Purkinje cell (primary cell): ENCODE measurements around the gene PPOX. TPM values are rescaled to one million over a fixed set of nuclear protein-coding genes. Genes with fewer than 3 reads are reported as not detected.

Source experiments
- polyA plus RNA-seq: library from polyadenylated mRNA; unstranded; fragments of >200 nt; fragmentation: Nextera tagmentation; gene quantifications from 2 replicates; pipeline ENCODE4 v1.2.1, GENCODE V29; 2014

Gene PPOX
- polyA plus RNA-seq = 27.6 and 29.5 TPM in 2 replicates

DNA sequence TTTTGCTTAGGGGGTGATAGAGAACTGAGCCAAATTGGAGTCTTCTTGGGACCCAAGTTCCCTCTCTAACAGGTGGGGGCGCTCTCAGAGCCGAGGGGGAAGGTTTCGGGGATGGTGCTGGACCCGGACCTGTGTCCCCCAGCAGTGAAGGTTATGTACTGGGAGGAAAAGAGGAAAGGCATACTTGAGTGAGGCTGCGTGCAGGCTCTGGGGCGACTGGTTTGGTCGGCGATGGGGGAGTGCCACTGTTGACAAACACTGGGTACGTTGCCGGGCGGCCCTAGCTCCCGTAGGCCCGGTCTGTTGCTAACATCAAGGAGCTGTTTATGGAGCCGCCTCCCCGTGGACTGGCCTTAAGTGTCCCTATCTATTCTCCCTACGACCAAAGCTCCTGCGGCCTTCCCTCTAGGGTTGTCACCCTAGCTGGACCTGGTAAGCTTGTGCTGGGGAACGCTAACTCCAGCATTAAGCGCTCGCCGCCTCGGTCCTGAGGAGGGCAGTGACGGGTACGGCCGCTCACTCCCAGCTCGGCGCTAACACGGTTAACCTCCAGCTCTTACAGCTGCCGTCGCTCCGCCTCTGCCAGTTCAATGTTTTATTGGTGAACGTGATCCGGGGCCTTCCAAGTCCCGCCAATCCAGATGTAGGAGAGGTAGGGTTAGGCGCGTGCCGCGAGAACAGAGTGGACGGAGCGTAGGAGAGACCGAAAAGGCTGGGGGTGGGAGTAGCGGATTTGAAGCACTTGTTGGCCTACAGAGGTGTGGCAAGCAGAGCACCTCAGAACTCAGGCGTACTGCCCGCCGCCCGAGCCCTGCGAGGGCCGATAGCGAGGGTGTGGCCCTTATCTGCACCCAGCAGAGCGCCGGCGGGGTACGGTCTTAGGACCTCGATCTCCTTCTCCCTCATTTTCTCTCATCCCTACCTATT is at the start of gene PPOX:
Gene PPOX (plus strand): TSS at position 685 of the 927 bp plus-strand sequence. CDS start 422 bp downstream, outside the sequence.

DNA sequence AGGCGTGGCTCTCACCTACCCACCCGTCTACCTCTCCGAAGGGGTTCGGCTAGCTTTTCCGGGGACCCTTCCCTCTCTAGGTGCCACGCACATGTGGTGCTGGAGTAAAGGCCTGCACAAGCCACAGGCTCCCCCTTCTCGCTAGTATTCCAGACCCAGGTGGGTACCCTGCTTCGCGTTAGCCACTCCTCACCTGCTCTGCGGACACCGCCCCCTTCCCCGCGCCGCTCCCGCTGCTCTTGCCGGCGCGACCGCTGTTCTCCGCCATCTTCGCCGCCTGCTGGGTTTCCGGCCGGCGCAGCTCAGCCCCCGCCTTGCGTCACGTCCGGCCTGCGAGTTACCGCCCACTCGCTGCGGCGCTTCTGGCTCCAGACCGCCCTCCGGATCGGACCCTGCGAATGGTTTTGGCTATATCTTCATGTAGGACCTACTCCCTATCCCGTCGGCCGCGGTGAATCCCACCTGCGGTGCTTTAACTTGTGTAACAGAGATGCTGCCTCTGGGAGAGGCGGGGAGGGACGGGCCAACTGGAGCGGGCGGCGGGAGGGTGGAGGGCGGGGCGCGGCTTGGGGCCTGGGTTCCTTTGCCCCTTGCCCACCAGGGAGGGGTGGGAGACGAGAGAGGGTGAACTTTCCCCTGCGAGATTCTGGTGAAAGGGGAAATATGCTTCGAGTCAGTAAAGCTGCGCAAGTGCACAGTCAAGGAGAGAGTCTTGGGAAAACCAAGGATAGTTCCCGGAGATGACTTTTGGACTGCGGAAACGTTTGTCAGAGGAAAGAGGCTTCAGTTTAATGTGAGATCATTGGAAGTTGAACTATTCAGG is 48.3 kb upstream of the PPOX start, which contains the start of the genes NIT1 and PFDN2:
Gene NIT1 (plus strand): TSS at position 347 of the 823 bp plus-strand sequence. CDS start 72 bp downstream, at position 419.
Gene PFDN2 (minus strand): TSS at position 279 of the 823 bp plus-strand sequence. CDS start 11 bp downstream, at position 268.

DNA sequence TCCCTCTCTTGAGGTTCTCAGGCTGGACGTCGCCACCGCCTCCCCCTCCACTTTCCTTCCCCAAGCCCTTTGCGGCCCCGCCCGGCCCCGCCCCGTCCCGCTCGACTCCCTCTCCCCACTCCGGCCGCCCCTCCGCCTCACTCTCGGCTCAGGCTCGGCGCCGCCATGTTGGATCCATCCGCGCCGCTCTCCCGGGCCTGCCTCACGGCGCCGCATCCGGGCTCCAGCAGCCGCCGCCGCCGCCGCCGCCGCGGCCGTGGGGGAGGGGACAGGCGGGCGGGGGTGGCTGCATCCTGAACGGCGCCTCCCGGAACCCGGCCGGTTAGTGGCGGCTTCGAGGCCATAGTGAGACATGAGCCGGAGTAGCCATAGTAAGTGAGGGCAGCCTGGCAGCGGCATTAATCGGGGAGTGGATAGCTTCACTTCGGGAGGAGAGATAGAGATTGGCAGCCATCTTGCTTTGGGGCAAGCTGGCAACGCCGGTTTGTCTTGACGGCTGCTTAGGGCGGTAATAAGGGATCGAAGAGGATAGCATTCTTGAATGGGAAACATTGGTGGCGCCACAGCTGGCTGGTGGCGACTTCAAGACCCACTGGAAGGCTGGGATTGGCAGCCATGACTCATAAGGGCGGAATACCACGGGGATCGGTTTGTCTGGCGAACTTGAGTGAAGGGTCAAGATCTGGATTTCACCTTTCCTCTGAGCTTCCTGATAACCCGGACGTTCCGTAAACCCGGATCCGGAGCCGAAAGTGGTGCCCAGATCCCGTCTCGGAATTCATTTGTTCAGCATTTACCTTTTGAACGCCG is 33.6 kb upstream of the PPOX start, which contains the start of gene DEDD:
Gene DEDD (minus strand): TSS at position 258 of the 810 bp plus-strand sequence. CDS start 8,205 bp downstream, outside the sequence.

DNA sequence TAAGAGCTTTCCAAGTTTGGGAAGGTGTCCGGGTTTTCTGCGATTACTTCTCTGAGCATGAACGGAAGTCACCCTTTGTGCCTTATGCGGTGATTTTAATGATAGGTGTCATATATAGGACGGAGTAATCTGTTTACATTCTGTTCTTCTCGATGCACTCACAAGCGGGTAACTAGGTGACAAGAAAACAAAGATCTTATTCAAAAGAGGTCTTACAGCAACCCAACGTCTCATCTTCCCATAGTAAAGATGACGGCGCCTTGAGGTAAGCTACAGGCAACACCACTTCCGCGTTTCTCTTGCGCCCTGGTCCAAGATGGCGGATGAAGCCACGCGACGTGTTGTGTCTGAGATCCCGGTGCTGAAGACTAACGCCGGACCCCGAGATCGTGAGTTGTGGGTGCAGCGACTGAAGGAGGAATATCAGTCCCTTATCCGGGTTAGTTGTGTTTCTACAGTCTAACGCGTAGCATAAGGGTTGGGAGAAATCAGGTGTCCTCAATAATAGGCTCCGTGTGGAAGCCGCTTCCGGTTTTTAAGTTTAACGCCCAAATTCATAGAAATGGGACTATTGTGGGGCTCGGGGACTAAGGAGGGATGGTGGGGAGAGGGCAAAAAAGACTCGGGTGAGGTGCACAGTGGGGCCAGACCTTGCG is 12.4 kb upstream of the PPOX start, which contains the start of gene UFC1:
Gene UFC1 (plus strand): TSS at position 297 of the 656 bp plus-strand sequence. CDS start 20 bp downstream, at position 317.

DNA sequence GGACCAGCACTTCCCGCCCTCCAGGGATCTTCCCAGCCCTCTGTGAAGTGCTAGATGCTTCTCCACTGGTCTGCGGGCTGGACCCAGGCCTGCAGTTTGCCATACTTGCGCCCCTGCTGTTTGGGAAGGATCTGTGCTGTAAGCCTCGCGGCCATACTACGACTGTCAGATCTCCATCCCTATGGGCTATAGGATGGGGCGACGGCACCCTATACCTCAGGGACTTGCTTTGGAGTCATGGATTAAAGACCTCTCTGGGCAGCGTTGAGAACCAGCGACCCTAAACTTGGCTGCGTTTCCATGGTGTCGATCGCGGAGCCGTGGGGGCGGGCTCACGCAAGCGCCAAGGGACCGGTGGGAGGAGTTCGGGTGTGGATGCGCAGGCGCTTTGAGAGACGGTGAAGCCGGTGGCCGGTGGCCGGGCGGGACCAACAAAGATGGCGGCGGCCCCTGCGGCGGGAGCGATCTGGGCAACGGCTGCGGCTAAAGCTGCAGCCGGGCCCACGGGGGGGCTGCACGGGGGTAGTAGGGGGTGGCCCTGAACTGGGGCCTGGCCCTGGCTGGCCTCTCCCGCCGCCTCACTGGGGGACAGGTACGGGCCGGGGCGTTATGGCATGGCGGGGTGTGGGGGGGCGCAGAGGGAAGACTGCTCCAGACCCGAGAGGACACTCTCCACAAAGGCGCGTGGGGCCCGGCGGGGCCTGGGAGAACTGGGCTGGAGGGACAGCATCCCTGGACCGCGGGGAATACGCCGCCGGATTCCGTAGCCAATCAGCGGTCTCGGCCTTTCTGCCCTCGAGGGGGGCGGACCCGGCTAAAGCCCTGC is 6.9 kb upstream of the PPOX start, which contains the start of gene USP21:
Gene USP21 (plus strand): TSS at position 414 of the 826 bp plus-strand sequence. CDS start 1,141 bp downstream, outside the sequence.

DNA sequence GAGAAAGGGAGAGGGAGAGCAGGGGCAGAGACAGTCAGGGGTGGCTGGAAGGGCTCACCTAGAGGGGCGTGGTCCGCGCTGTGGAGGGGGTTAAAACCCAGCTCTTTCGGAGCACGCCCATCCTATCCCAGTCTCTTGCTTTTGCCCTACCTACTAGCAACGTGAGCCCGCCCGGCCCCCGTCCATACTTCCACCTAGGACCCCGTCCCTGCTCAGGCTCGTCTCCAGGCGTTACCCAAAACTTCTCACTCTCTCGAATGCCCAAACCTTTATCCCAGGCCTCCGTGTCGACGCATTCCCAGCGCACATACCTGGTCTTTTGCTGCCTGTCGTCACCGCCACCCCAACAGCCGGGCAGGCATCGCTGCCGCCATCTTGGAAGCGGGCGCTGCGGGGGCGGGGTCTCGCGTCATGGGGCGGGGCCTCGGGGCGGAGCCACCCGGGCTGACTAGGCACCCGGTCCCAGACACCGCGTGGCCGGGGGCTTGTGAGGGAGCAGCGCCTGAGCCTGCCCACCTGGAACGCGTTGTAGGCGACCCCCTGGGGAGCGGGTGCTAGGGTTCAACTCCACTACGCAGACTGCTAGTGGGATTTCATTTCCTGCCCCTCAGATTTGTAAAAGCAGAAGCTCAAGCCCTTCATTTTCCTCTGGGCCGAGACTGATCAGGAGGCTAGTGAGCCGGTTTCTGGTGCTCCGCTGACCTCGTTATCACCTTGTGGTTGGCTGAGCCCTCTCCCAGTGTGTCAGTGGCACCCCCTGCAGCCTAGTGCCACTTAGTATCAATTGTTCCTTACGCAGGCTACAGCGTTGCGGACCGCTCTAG is 11.1 kb downstream of the PPOX start, which contains the start of gene B4GALT3:
Gene B4GALT3 (minus strand): TSS at position 396 of the 824 bp plus-strand sequence. CDS start 1,447 bp downstream, outside the sequence.

DNA sequence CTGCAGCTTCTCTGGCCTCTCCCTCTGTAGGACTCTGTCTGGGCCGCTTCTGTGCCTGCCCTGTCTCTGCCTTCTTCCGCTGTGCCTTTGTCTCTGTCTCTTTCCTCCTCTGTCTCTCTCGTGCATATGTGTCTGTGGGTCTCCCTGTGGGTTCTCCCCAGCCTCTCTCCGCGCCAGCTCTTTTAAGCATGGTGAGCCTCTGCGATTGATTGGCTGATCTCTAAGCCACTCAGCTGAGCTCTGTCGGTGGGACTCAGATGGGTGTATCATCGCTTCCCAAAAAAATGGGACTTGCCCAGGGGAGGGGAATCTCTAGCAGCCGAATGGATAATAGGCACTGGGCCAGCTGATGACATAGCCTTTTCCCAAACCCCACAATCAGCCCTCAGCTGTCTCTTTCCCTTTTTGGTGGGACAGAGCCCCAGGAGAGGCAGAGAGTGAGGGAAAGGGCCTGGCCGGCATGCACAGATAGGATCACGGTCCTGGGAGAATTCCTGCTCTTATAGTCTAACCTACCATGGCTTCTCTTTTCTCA is 32.7 kb downstream of the PPOX start, which contains the start of gene ADAMTS4:
Gene ADAMTS4 (minus strand): TSS at position 158 of the 535 bp plus-strand sequence. CDS start 427 bp downstream, outside the sequence.

DNA sequence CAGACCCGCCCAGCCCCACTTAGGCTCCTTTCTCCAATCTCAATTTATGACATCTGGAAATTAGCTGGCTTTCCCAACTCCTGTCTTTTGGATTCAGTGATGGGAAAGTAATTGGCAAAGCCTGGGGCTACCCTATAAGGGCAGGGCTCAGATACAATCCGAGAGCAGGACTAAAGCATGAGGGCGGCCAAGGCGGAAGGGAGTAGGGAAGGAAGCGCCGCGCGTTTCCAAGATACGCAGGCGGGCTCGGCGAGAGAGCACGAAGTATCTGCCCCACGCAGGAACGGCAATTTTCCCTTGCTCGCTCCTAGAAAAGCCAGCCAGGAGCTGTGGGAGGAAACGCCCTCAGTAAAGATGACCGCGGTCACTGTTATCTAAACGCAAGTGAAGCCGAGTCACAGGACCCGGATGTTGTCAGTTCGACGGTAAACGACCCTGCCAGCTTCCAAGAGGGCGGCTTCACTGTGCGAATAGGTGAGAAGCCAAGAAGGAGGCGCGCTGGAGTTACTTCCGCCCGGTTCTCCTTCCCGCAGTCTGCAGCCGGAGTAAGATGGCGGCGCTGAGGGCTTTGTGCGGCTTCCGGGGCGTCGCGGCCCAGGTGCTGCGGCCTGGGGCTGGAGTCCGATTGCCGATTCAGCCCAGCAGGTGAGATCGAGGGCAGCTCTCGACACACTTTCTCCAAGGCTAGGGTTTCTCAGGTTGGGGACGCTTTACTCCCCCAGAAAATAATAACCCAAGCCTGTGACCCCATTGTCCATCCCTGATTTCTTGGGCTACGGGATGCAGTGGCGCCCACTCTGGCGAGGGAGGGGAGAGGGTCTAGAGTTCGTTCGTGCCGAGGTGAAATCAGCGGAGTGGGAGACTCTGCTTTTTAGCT is 35.8 kb downstream of the PPOX start, which contains the start of gene NDUFS2:
Gene NDUFS2 (plus strand): TSS at position 532 of the 877 bp plus-strand sequence. CDS start 19 bp downstream, at position 551.

DNA sequence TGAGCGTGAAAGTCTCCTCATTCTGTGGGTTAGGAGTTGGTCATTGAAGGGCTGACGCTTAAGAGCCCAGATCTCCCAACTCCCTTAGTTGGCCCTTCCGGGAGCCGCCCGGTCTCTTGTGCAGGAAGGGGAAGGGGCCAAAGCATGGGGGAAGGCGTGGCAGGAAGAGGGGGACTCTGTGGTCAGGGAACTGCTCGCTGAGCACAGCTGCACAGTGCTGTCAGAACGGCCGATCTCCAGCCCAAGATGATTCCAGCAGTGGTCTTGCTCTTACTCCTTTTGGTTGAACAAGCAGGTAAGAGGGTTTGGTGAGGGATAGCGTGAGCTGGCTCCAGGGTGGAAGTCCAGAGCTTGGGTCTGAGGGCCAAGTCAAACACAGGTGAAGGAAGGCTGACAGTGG is 48.9 kb downstream of the PPOX start, which contains the start of gene FCER1G:
Gene FCER1G (plus strand): TSS at position 220 of the 400 bp plus-strand sequence. CDS start 27 bp downstream, at position 247.

Other genes starting within 250 kb of the PPOX start
- not detected in 2 replicates for gene ITLN2, start 211.6 kb upstream of the PPOX start, polyA plus RNA-seq
- 0.10 TPM in 1 of 2 replicates, not detected in the other for gene F11R, start 145.3 kb upstream of the PPOX start, polyA plus RNA-seq
- 35.1 and 74.9 TPM in 2 replicates for gene TSTD1, start 127.5 kb upstream of the PPOX start, polyA plus RNA-seq
- 0.36 and 1.1 TPM in 2 replicates for gene USF1, start 120.4 kb upstream of the PPOX start, polyA plus RNA-seq
- 0.11 TPM in 1 of 2 replicates, not detected in the other for gene ARHGAP30, start 96.5 kb upstream of the PPOX start, polyA plus RNA-seq
- gene NECTIN4, start 76.9 kb upstream of the PPOX start, polyA plus RNA-seq = not detected in 2 replicates
- 8.0 and 17.1 TPM in 2 replicates for gene KLHDC9, start 68.1 kb upstream of the PPOX start, polyA plus RNA-seq
- gene PFDN2, start 48.4 kb upstream of the PPOX start, polyA plus RNA-seq = 92.1 and 97.1 TPM in 2 replicates
- 35.5 and 38.5 TPM in 2 replicates for gene NIT1, start 48.3 kb upstream of the PPOX start, polyA plus RNA-seq
- gene DEDD, start 33.8 kb upstream of the PPOX start, polyA plus RNA-seq = 27.4 and 28.0 TPM in 2 replicates
- 301 and 305 TPM in 2 replicates for gene UFC1, start 12.4 kb upstream of the PPOX start, polyA plus RNA-seq
- gene USP21, start 6.9 kb upstream of the PPOX start, polyA plus RNA-seq = 3.2 and 6.2 TPM in 2 replicates
- gene B4GALT3, start 11.1 kb downstream of the PPOX start, polyA plus RNA-seq = 6.5 and 12.7 TPM in 2 replicates
- 0.13 and 0.62 TPM in 2 replicates for gene ADAMTS4, start 32.6 kb downstream of the PPOX start, polyA plus RNA-seq
- gene NDUFS2, start 35.9 kb downstream of the PPOX start, polyA plus RNA-seq = 145 and 159 TPM in 2 replicates
- gene FCER1G, start 48.9 kb downstream of the PPOX start, polyA plus RNA-seq = 2.9 and 7.6 TPM in 2 replicates
- gene APOA2, start 57.2 kb downstream of the PPOX start, polyA plus RNA-seq = not detected in 2 replicates
- gene TOMM40L, start 59.6 kb downstream of the PPOX start, polyA plus RNA-seq = 9.1 and 11.9 TPM in 2 replicates
- 0.23 and 1.4 TPM in 2 replicates for gene NR1I3, start 71.8 kb downstream of the PPOX start, polyA plus RNA-seq
- gene PCP4L1, start 92.3 kb downstream of the PPOX start, polyA plus RNA-seq = 5.9 and 7.5 TPM in 2 replicates
- not detected in 2 replicates for gene MPZ, start 143.5 kb downstream of the PPOX start, polyA plus RNA-seq
- gene SDHC, start 148.0 kb downstream of the PPOX start, polyA plus RNA-seq = 72.3 and 72.8 TPM in 2 replicates
- gene CFAP126, start 201.4 kb downstream of the PPOX start, polyA plus RNA-seq = 0.83 and 1.7 TPM in 2 replicates